ENCODE results near the gene NT5C1A.

Gene NT5C1A

GRCh38 chr1:39689214-39689613 lies 17.3 kb upstream of the NT5C1A start:
- DNase-seq = no peak

- DNase-seq = no peak
These were observed 16.8 kb upstream of the NT5C1A start for GRCh38 chr1:39688706-39689105.

- no peak for DNase-seq
These were observed 15.3 kb upstream of the NT5C1A start for GRCh38 chr1:39687243-39687642.

- no peak for DNase-seq
These were observed 13.2 kb upstream of the NT5C1A start for GRCh38 chr1:39685071-39685470.

GRCh38 chr1:39684313-39684664 lies 12.4 kb upstream of the NT5C1A start:
- DNase-seq = no peak

GRCh38 chr1:39683591-39684312 lies 11.8 kb upstream of the NT5C1A start:
- peak in 1 of 2 experiments; percentile 42 for DNase-seq

GRCh38 chr1:39681999-39682398 lies 10.1 kb upstream of the NT5C1A start:
- no peak for DNase-seq

- no peak for DNase-seq
These were observed 9.4 kb upstream of the NT5C1A start for GRCh38 chr1:39681294-39681693.

GRCh38 chr1:39680751-39681150 lies 8.8 kb upstream of the NT5C1A start:
- no peak for DNase-seq

GRCh38 chr1:39679821-39680220 lies 7.9 kb upstream of the NT5C1A start:
- no peak for DNase-seq

GRCh38 chr1:39678889-39679288 lies 7.0 kb upstream of the NT5C1A start:
- no peak for DNase-seq

- no peak for DNase-seq
These were observed 5.7 kb upstream of the NT5C1A start for GRCh38 chr1:39677645-39678044.

GRCh38 chr1:39676948-39677548 lies 5.1 kb upstream of the NT5C1A start:
- DNase-seq = no peak

- DNase-seq = no peak
These were observed 3.3 kb upstream of the NT5C1A start for GRCh38 chr1:39675220-39675619.

- no peak for DNase-seq
These were observed 1.3 kb upstream of the NT5C1A start for GRCh38 chr1:39673215-39673614.

- DNase-seq = no peak
These were observed 642 bp upstream of the NT5C1A start for GRCh38 chr1:39672551-39672947.

GRCh38 chr1:39671433-39671792 lies 494 bp downstream of the NT5C1A start:
- DNase-seq = no peak

GRCh38 chr1:39670689-39671088 lies 1.2 kb downstream of the NT5C1A start:
- no peak for DNase-seq

- DNase-seq = no peak
These were observed 3.0 kb downstream of the NT5C1A start for GRCh38 chr1:39668894-39669293.

- DNase-seq = no peak
These were observed 3.8 kb downstream of the NT5C1A start for GRCh38 chr1:39668111-39668510.

- DNase-seq = peak; percentile 47 to 60
These were observed 5.1 kb downstream of the NT5C1A start for GRCh38 chr1:39666772-39667171.

GRCh38 chr1:39663559-39663958 lies 8.3 kb downstream of the NT5C1A start:
- no peak for DNase-seq

- no peak for DNase-seq
These were observed 9.0 kb downstream of the NT5C1A start for GRCh38 chr1:39662861-39663260.

- DNase-seq = no peak
These were observed 12.4 kb downstream of the NT5C1A start for GRCh38 chr1:39659538-39659937.

- no peak for DNase-seq
These were observed 12.8 kb downstream of the NT5C1A start for GRCh38 chr1:39659110-39659509.
